Measurements from ENCODE around the gene ZBTB7A. TPM values are rescaled to one million over a fixed set of nuclear protein-coding genes. Genes with fewer than 3 reads are reported as not detected.

ZBTB7A gene
- total RNA-seq, 1 experiment from 2014 or later: 49.5 TPM

GRCh38 chr19:4097501-4097900, 30.8 kb upstream of the ZBTB7A start:
- H4K20me1 ChIP-seq (ENCODE audit: insufficient read depth): no peaks in the 10 kb centered on the region
- H3K36me3 ChIP-seq (ENCODE audit: control insufficient read depth in 1 of 2, insufficient read depth in 2 of 2, low read length in 2 of 2): peaks cover 14 to 20% of the 10 kb centered on the region in 2 experiments
- H2AFZ ChIP-seq (ENCODE audit: low read depth, low read length, poor library complexity, severe bottlenecking): no peak overlapping the region
- ATAC-seq (no peak), DNase-seq (ENCODE audit: low read depth, low spot score) (no peak)
- no peaks in the 10 kb centered on the region for H3K79me2 ChIP-seq (ENCODE audit: insufficient read depth, low read length)
- H3K4me1 ChIP-seq (ENCODE audit: control insufficient read depth in 1 of 2, insufficient read depth in 2 of 2, low read length in 2 of 2): no peaks in the 10 kb centered on the region
- no peak overlapping the region for H3K4me2 ChIP-seq (ENCODE audit: low read length)
- ChIA-PET CTCF (no interaction called here), POLR2A (no interaction called here), RAD21 (ENCODE audit: low non-redundant PET in 1 of 2, low total read pairs in 2 of 2, uncharacterized antibody in 2 of 2, unreplicated experiment in 2 of 2) (no interaction called here)
- intact Hi-C loops (cut with micrococcal nuclease): no loop called here
- H3K9me3 ChIP-seq (ENCODE audit: control insufficient read depth in 1 of 2, insufficient read depth in 1 of 2, low read depth in 1 of 2, low read length in 2 of 2): no peaks in the 10 kb centered on the region
- H3K9ac ChIP-seq (ENCODE audit: low read length): no peak overlapping the region
- BruUV-seq (replicated peaks): no TSS peak
- no peak overlapping the region for H3K27ac ChIP-seq (ENCODE audit: low read depth, low read length)
- H3K4me3 ChIP-seq (replicated peaks in 1 of 2; ENCODE audit: low read depth in 1 of 2, low read length in 2 of 2): no peak overlapping the region
- TF ChIP-seq ELF1 (IDR thresholded peaks at IDR 0.05; ENCODE audit: borderline replicate concordance, low read depth) (no peak), ATF3 (IDR thresholded peaks at IDR 0.05) (no peak), ZNF274 (IDR thresholded peaks at IDR 0.05; ENCODE audit: low read depth, low read length) (no peak), SRF (IDR thresholded peaks at IDR 0.05; ENCODE audit: low read depth) (no peak), TCF7L2 (IDR thresholded peaks at IDR 0.05; ENCODE audit: borderline replicate concordance, extremely low read depth, insufficient read depth, insufficient read length) (no peak), ZFX (IDR thresholded peaks at IDR 0.05) (no peak), EZH2 (IDR thresholded peaks at IDR 0.05) (no peak), EGR1 (IDR thresholded peaks at IDR 0.05; ENCODE audit: low read depth) (no peak), SP1 (IDR thresholded peaks at IDR 0.05; ENCODE audit: low read depth) (no peak), REST (IDR thresholded peaks at IDR 0.05; ENCODE audit: low read depth) (no peak), POLR2A (IDR thresholded peaks at IDR 0.05; ENCODE audit: borderline replicate concordance, extremely low read depth, insufficient read depth, insufficient read length) (no peak), CBX3 (IDR thresholded peaks at IDR 0.05; ENCODE audit: low read depth) (no peak), EZH2phosphoT487 (IDR thresholded peaks at IDR 0.05; ENCODE audit: borderline replicate concordance) (no peak)
- TF ChIP-seq, protein P1, sequence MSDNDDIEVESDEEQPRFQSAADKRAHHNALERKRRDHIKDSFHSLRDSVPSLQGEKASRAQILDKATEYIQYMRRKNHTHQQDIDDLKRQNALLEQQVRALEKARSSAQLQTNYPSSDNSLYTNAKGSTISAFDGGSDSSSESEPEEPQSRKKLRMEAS (IDR thresholded peaks at IDR 0.05): no peak
- H3K27me3 ChIP-seq (ENCODE audit: insufficient read depth, low read length): no peaks in the 10 kb centered on the region
- H3K9me2 ChIP-seq (ENCODE audit: insufficient read depth): no peaks in the 10 kb centered on the region
